Heart left ventricle (tissue), 16 donors: ENCODE results near the gene COX7B. TPM values are rescaled to one million over a fixed set of nuclear protein-coding genes. Genes with fewer than 3 reads are reported as not detected.

Experiments used
- ATAC-seq, 4 donors: fragments of 200-7000 bp; cut with Tn5 transposase; one replicate each; pipeline ENCODE4 v1.9.1; 2020 to 2022; ENCODE audit warnings: moderate library complexity in 4 of 4, mild to moderate bottlenecking in 3 of 4, moderate number of reproducible peaks in 1 of 4
- DNase-seq, 5 donors: peaks; one replicate each; pipeline ENCODE4 v3.0.0-alpha.2; 2020
- H3K27ac ChIP-seq, 12 donors: fragments of 200-600 bp; sonication (generic) in 4 of 12; one replicate each; pipeline versions ENCODE4 v1.5.0 to v1.8.0; 2016 to 2022; ENCODE audit warnings: mild to moderate bottlenecking in 2 of 12
- H3K27me3 ChIP-seq, 9 donors: fragments of 200-600 bp; sonication (generic) in 2 of 9; one replicate each; pipeline versions ENCODE4 v1.5.1 to v1.8.0; 2016 to 2022; ENCODE audit warnings: mild to moderate bottlenecking in 3 of 9
- H3K36me3 ChIP-seq, 9 donors: fragments of 200-600 bp; sonication (generic) in 2 of 9; one replicate each; pipeline versions ENCODE4 v1.5.0 to v1.8.0; 2018 to 2022; ENCODE audit warnings: mild to moderate bottlenecking in 2 of 9
- H3K4me1 ChIP-seq, 12 donors: fragments of 200-600 bp; sonication (generic) in 4 of 12; one replicate each; pipeline versions ENCODE4 v1.5.0 to v1.8.0; 2016 to 2022; ENCODE audit warnings: mild to moderate bottlenecking in 3 of 12
- H3K4me3 ChIP-seq, 12 donors: fragments of 200-600 bp; sonication (generic) in 4 of 12; one replicate each; pipeline versions ENCODE4 v1.5.0 to v1.8.0; 2017 to 2022; ENCODE audit warnings: mild to moderate bottlenecking in 9 of 12, moderate library complexity in 4 of 12
- H3K9me3 ChIP-seq, 12 donors: fragments of 200-600 bp; sonication (generic) in 4 of 12; one replicate each; pipeline versions ENCODE4 v1.5.0 to v1.8.0; 2016 to 2022; ENCODE audit warnings: mild to moderate bottlenecking in 1 of 12
- POLR2A ChIP-seq, 2 donors: fragments of 450-650 bp; IDR thresholded peaks; one replicate each; pipeline ENCODE4 v1.6.1; 2017; ENCODE audit warnings: antibody characterized with exemption in 2 of 2, mild to moderate bottlenecking in 2 of 2, moderate library complexity in 2 of 2
- WGBS, 4 donors: extraction: QIAGEN DNeasy Blood & Tissue Kit in 2 of 4; methylation state at CpG; one replicate each; pipeline versions ENCODE4 v1.1.5 to v1.1.7; 2013 to 2018; 5-methylcytosine and 5-hydroxymethylcytosine counted together
- intact Hi-C, 10 donors: fragments of 100-400 bp; cut with DNase I; formaldehyde crosslinking; loops; one replicate each; pipeline versions ENCODE4 v1.11.1 to v1.14.2; 2022
- polyA plus RNA-seq, 2 donors: library from polyadenylated mRNA; stranded (reverse); fragments of 200-250 nt; gene quantifications; one replicate each; pipeline ENCODE4 v1.2.3, GENCODE V29; 2013
- total RNA-seq, 9 donors: library from RNA; depleted of rRNA in 2 of 9; stranded (reverse); fragments of >200 nt in 2 of 9; fragmentation: NEBNext Ultra II Directional in 3 of 9; extraction: Animal tissue kit (Norgen Biotek cat#: 25700) in 3 of 9; gene quantifications; one replicate each; pipeline versions ENCODE4 v1.1.0 to v1.2.4, GENCODE V29; 2016 to 2023
- TF ChIP-seq, protein P1 (sequence below), 12 donors: fragments of 200-600 bp; sonication (generic) in 4 of 12; IDR thresholded peaks; one replicate each; pipeline versions ENCODE4 v1.5.0 to v1.8.0; 2018 to 2022; ENCODE audit warnings: antibody characterized with exemption in 12 of 12, mild to moderate bottlenecking in 5 of 12
- donor health status: ischemic (EF 13 %, LVEDD 7.1; RV severe dilation, severe dysfunction).
- donor health status: healthy with polysubstance abuse.
- donor health status: DM: no; HTN: yes; CAD: no.
- donor health status: DM: no; HTN: no; CAD: no.
- donor health status: ischemic (EF 25% LVEDD 6.9; RV normal size, moderate dysfunction).
- donor health status: ischemic (EF 25% LVEDD 5.7; RV mildly dilated, moderate dysfunction).
- donor health status: healthy.
- donor health status: DM: yes; HTN: yes; CAD: no.
- donor health status: ischemic (EF 35%, LVEDD 5.7; RV mildly dilated, moderate dysfunction).
- donor health status: nonischemic (EF 11% LVEDD 7.7; RV severe dilation, severe dysfunction).
- donor health status: DM: yes; HTN: yes; CAD: no.
- donor health status: PGD.
- donor health status: ischemic (EF 29% LVEDD 5.4; RV normal size, mild dysfunction).
- donor health status: nonischemic (EF 23%, LVEDD 6.1; RV moderate dilation, normal function).

The COX7B gene
- total and polyA plus RNA-seq, 11 donors = 815 to 8,827 (median 1,386) TPM

DNA sequence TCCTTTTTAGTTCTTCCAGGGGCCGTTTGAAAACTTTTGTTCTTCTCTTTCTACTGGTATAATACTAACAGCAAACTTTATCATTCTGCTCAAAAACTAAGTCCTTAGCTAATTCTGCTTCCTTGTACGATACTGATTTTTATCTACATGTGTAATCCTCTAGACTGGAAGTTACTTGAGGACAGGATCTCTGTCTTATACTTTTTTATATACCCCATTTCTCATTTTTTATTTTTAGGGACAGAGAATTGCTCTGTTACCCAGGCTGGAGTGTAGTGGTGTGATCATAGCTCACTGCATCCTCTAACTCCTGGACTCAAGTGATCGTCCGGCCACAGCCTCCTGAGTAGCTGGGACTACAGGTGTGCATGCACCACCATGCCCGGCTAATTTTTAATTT, 2.2 kb downstream of the COX7B start:
- WGBS, 4 donors = 50 to 78% (median 58%) methylated on average over 5 of the region's 5 CpGs
- ATAC-seq (no peak), DNase-seq (no peak)
- intact Hi-C loops = loop anchor here in 3 of 10 donors (10.0 kb wide), 2 partner anchors 123 to 203 kb away; partner anchors contain the start of gene PGK1 (in 2 of the 3)
- no peaks in the 10 kb centered on the region for H3K27me3 ChIP-seq
- no peak for TF ChIP-seq POLR2A (IDR thresholded peaks at IDR 0.05)
- TF ChIP-seq, protein P1, sequence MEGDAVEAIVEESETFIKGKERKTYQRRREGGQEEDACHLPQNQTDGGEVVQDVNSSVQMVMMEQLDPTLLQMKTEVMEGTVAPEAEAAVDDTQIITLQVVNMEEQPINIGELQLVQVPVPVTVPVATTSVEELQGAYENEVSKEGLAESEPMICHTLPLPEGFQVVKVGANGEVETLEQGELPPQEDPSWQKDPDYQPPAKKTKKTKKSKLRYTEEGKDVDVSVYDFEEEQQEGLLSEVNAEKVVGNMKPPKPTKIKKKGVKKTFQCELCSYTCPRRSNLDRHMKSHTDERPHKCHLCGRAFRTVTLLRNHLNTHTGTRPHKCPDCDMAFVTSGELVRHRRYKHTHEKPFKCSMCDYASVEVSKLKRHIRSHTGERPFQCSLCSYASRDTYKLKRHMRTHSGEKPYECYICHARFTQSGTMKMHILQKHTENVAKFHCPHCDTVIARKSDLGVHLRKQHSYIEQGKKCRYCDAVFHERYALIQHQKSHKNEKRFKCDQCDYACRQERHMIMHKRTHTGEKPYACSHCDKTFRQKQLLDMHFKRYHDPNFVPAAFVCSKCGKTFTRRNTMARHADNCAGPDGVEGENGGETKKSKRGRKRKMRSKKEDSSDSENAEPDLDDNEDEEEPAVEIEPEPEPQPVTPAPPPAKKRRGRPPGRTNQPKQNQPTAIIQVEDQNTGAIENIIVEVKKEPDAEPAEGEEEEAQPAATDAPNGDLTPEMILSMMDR (IDR thresholded peaks at IDR 0.05) = no peak
- H3K27ac ChIP-seq = no peak overlapping the region
- peaks cover 0 to 49% (median 38%) of the 10 kb centered on the region in 9 donors for H3K36me3 ChIP-seq
- peak overlapping the region in 10 of 12 donors; percentile 55 to 86 (median 68) for H3K4me3 ChIP-seq
- H3K4me1 ChIP-seq = peaks cover 0 to 23% (median 3%) of the 10 kb centered on the region in 12 donors
- no peaks in the 10 kb centered on the region for H3K9me3 ChIP-seq

DNA sequence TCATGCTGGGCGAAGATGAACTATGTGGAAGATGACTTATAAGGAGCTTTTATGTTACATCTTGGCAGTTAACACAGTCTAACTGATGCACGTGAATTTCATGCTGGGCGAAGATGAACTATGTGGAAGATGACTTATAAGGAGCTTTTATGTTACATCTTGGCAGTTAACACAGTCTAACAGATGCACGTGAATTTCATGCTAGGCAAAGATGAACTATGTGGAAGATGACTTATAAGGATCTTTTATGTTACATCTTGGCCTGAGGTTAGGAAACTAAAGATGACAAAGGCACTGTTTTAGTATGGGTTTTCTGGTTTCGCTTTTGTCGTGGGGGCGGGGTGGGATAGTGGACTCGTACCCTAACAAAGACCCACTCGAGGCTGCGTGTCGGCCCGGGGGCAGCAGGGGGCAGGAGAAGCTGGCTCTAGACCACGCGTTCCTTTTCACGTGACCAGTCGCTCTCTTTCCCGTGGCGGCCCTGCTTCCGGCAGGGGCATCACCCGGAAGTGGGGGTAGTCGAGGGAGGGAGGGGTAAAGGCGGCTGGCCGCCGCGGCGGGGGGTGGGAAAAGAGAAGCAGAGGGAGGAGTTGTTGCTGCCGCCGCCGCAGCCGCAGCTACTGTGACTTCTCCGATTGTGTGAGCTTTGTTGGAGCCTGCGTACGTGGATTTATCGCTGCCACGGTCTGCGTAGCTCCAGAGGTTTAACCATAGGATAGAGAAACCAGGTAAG, 11.0 kb downstream of the COX7B start, which contains the start of gene ATP7A:
Gene ATP7A (plus strand): TSS at position 586 of the 733 bp plus-strand sequence. CDS start 60,949 bp downstream, outside the sequence.
- peaks cover 0 to 20% (median 7%) of the 10 kb centered on the region in 12 donors for H3K4me1 ChIP-seq
- intact Hi-C loops = loop anchor here in 8 of 10 donors (5.0 to 10.0 kb wide), 5 partner anchors 115 to 205 kb away; partner anchors contain the start of gene PGK1 (in 3 of the 8)
- H3K27ac ChIP-seq = peak within 1 kb of the TSS; percentile 59 to 90 (median 84)
- H3K4me3 ChIP-seq = peak within 1 kb of the TSS; percentile 22 to 89 (median 65)
- DNase-seq = peak; percentile 87 to 93 (median 91)
- ATAC-seq = peak; percentile 93 to 98 (median 97)
- peaks cover 0 to 13% (median 4%) of the 10 kb centered on the region in 9 donors for H3K36me3 ChIP-seq
- no peaks in the 10 kb centered on the region for H3K27me3 ChIP-seq
- 1 to 34% (median 16%) methylated on average over 25 to 36 of the region's 36 CpGs for WGBS, 4 donors
- peak in 1 of 2 donors; percentile 34 for TF ChIP-seq POLR2A (IDR thresholded peaks at IDR 0.05)
- TF ChIP-seq, protein P1 (IDR thresholded peaks at IDR 0.05) = peak in 11 of 12 donors; percentile 35 to 65 (median 48)
- H3K9me3 ChIP-seq = no peaks in the 10 kb centered on the region

DNA sequence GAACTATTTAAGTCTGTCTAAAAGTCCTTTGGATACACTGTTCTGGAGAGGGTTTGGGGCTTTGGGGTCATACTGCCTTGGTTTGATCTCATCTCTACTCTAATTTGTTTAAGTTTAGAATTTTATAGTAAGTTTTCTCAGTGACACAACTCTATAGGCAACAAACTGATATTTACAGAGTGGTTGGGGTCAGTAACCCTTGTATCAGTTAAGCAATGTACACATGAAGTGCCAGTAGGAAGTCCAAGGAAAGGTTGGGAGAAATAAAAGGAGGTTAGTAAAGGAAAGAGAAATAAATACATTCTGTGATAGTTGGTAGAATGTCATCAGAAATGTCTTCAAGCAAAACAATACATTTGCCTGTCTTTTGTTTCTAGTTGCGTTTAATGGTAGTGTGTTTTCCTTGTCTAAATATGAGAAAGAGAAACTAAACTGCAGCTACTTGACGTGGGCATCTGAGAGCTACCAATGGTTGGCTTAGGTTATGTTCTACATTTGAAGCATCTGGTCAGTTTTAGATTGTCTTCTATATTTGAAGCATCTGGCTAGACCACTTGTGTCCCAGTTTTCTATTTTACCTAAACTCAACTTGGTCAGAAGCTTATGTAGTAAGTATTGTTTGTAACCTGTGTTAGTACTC, 18.1 kb downstream of the COX7B start:
- Histone ChIP-seq H3K36me3 (no peaks in the 10 kb centered on the region), H3K27me3 (peaks cover 0 to 6% (median 0%) of the 10 kb centered on the region in 9 donors), H3K4me3 (peak overlapping the region in 1 of 12 donors; percentile 4), H3K4me1 (peaks cover 0 to 13% (median under 1%) of the 10 kb centered on the region in 12 donors), H3K27ac (no peak overlapping the region), H3K9me3 (peaks cover 0 to 5% (median 0%) of the 10 kb centered on the region in 12 donors)
- TF ChIP-seq, protein P1 (IDR thresholded peaks at IDR 0.05) = no peak
- TF ChIP-seq POLR2A (IDR thresholded peaks at IDR 0.05) = no peak
- intact Hi-C loops = loop anchor here in 4 of 10 donors (10.0 kb wide), 3 partner anchors 107 to 197 kb away; partner anchors contain the start of gene PGK1 (in 1 of the 4)
- no peak for ATAC-seq
- WGBS, 4 donors = 51 to 63% (median 58%) methylated on average over 2 of the region's 2 CpGs
- DNase-seq = no peak
